ENCODE results near the gene TMEM11.
"Not testable (repeated sequence)": the region's sequence is repeated elsewhere in the genome, so short reads cannot be mapped to it uniquely, and the experiment has no call there.

TMEM11 gene

GRCh38 chr17:21242026-21242697 is 28.2 kb upstream of the TMEM11 start:
- no peak for DNase-seq

GRCh38 chr17:21241564-21241963 is 27.6 kb upstream of the TMEM11 start:
- DNase-seq, result no peak

GRCh38 chr17:21240369-21241055 is 26.6 kb upstream of the TMEM11 start:
- DNase-seq, result no peak

- no peak for DNase-seq
Measured at GRCh38 chr17:21239680-21240368, 25.9 kb upstream of the TMEM11 start.

- DNase-seq, result no peak
Measured at GRCh38 chr17:21235921-21236320, 22.0 kb upstream of the TMEM11 start.

GRCh38 chr17:21233581-21234347 is 19.8 kb upstream of the TMEM11 start:
- DNase-seq, result no peak

GRCh38 chr17:21232033-21232749 is 18.2 kb upstream of the TMEM11 start:
- DNase-seq, result no peak

- no peak for DNase-seq
Measured at GRCh38 chr17:21231533-21231932, 17.6 kb upstream of the TMEM11 start.

GRCh38 chr17:21228845-21229244 is 14.9 kb upstream of the TMEM11 start:
- DNase-seq, result no peak

- DNase-seq, result no peak
Measured at GRCh38 chr17:21228111-21228510, 14.2 kb upstream of the TMEM11 start.

GRCh38 chr17:21227277-21227676 is 13.3 kb upstream of the TMEM11 start:
- DNase-seq, result not testable (repeated sequence)

- no peak for DNase-seq
Measured at GRCh38 chr17:21223086-21223485, 9.1 kb upstream of the TMEM11 start.

- no peak for DNase-seq
Measured at GRCh38 chr17:21218831-21219380, 4.9 kb upstream of the TMEM11 start.

- DNase-seq, result no peak
Measured at GRCh38 chr17:21218101-21218500, 4.1 kb upstream of the TMEM11 start.

GRCh38 chr17:21217346-21217745 is 3.4 kb upstream of the TMEM11 start:
- no peak for DNase-seq

- no peak for DNase-seq
Measured at GRCh38 chr17:21215935-21216334, 2.0 kb upstream of the TMEM11 start.

GRCh38 chr17:21214777-21215541 is 998 bp upstream of the TMEM11 start:
- DNase-seq, result no peak

GRCh38 chr17:21213638-21214014 is 335 bp downstream of the TMEM11 start:
- DNase-seq, result no peak

- no peak for DNase-seq
Measured at GRCh38 chr17:21212826-21213637, 929 bp downstream of the TMEM11 start.

GRCh38 chr17:21211825-21212479 is 2.0 kb downstream of the TMEM11 start:
- DNase-seq, result no peak

All from NCI-H187 treated with DMSO at 0.1 percent for 48 hours (cell line).